ENCODE results near the gene FYCO1. TPM values are rescaled to one million over a fixed set of nuclear protein-coding genes. Genes with fewer than 3 reads are reported as not detected.

FYCO1 gene
- total and polyA plus RNA-seq, 2 of the 13 experiments (the other 11 are each of a cell fraction or from before 2014, with no cell fraction given): 2.7 to 4.2 TPM

GRCh38 chr3:45959201-45959600 lies 36.4 kb downstream of the FYCO1 start:
- peaks cover 44 to 85% of the 10 kb centered on the region in 2 experiments; a peak in 4 of 5 replicates for H3K36me3 ChIP-seq (replicated peaks in 1 of 2; ENCODE audit: control insufficient read depth in 1 of 2, insufficient read depth in 2 of 2, low read length in 2 of 2)
- ChIA-PET CTCF (ENCODE audit: low intra/inter-chr PET ratio, low total read pairs) (no interaction called here), POLR2A (no interaction called here)
- no TSS peak for BruUV-seq (replicated peaks)
- in situ Hi-C loops (cut with HindIII; ENCODE audit: extremely low pct_ligation_motif_present, low pct_unique_long_range_greater_than_20kb): no loop called here
- no peaks in the 10 kb centered on the region for H3K27me3 ChIP-seq (ENCODE audit: control insufficient read depth in 1 of 2, insufficient read depth in 2 of 2, low read length in 2 of 2)
- no peak overlapping the region for H3K27ac ChIP-seq (ENCODE audit: extremely low read length, insufficient read depth, low read length)
- WGBS (ENCODE audit: low lambda C conversion rate): 95% methylated on average over 7 of the region's 7 CpGs
- H4K20me1 ChIP-seq (ENCODE audit: insufficient read depth, low read length): no peaks in the 10 kb centered on the region; the same call in none of the 2 replicates
- H3K4me1 ChIP-seq (ENCODE audit: insufficient read depth, low read length): no peaks in the 10 kb centered on the region
- FAIRE-seq (no peak), ATAC-seq (no peak), DNase-seq (ENCODE audit: low spot score) (no peak)
- H3K9ac ChIP-seq (ENCODE audit: insufficient read depth, low read depth, low read length): no peak overlapping the region
- no peak overlapping the region for H3K4me2 ChIP-seq (ENCODE audit: low read depth, low read length)
- H3K4me3 ChIP-seq (replicated peaks in 1 of 3; ENCODE audit: insufficient read depth in 1 of 3, low read depth in 2 of 3, low read length in 3 of 3): no peak overlapping the region
- H3K79me2 ChIP-seq (ENCODE audit: insufficient read depth, low read length): no peaks in the 10 kb centered on the region
- H3K9me3 ChIP-seq (ENCODE audit: low read length): no peaks in the 10 kb centered on the region
- H2AFZ ChIP-seq (ENCODE audit: low read length): no peak overlapping the region
- intact Hi-C loops (cut with micrococcal nuclease; ENCODE audit: unreplicated experiment): no loop called here
- TF ChIP-seq HNF4G (IDR thresholded peaks at IDR 0.05; ENCODE audit: borderline replicate concordance, low read depth, low read length) (no peak), HNF4G (CRISPR knock-in tag; IDR thresholded peaks at IDR 0.05; ENCODE audit: borderline replicate concordance, low read depth) (no peak), ZNF10 (CRISPR knock-in tag; IDR thresholded peaks at IDR 0.05; ENCODE audit: borderline replicate concordance, low read depth) (no peak), ZNF878 (CRISPR knock-in tag; IDR thresholded peaks at IDR 0.05) (no peak)

GRCh38 chr3:45958321-45958791 lies 37.3 kb downstream of the FYCO1 start:
- H2AFZ ChIP-seq (ENCODE audit: low read length): no peak overlapping the region
- ChIA-PET CTCF (ENCODE audit: low intra/inter-chr PET ratio, low total read pairs) (no interaction called here), POLR2A (no interaction called here)
- WGBS (ENCODE audit: low lambda C conversion rate): 87% methylated on average over 1 of the region's 6 CpGs
- no peak overlapping the region for H3K4me3 ChIP-seq (replicated peaks in 1 of 3; ENCODE audit: insufficient read depth in 1 of 3, low read depth in 2 of 3, low read length in 3 of 3)
- in situ Hi-C loops (cut with HindIII; ENCODE audit: extremely low pct_ligation_motif_present, low pct_unique_long_range_greater_than_20kb): no loop called here
- H3K27me3 ChIP-seq (ENCODE audit: control insufficient read depth in 1 of 2, insufficient read depth in 2 of 2, low read length in 2 of 2): no peaks in the 10 kb centered on the region
- no peaks in the 10 kb centered on the region; the same call in 1 of the 2 replicates for H4K20me1 ChIP-seq (ENCODE audit: insufficient read depth, low read length)
- BruUV-seq (replicated peaks): no TSS peak
- no peak for DNase-seq (ENCODE audit: low spot score)
- intact Hi-C loops (cut with micrococcal nuclease; ENCODE audit: unreplicated experiment): no loop called here
- H3K27ac ChIP-seq (ENCODE audit: extremely low read length, insufficient read depth, low read length): no peak overlapping the region
- H3K9me3 ChIP-seq (ENCODE audit: low read length): no peaks in the 10 kb centered on the region
- no peak for FAIRE-seq
- no peaks in the 10 kb centered on the region for H3K4me1 ChIP-seq (ENCODE audit: insufficient read depth, low read length)
- H3K9ac ChIP-seq (ENCODE audit: insufficient read depth, low read depth, low read length): no peak overlapping the region
- H3K79me2 ChIP-seq (ENCODE audit: insufficient read depth, low read length): no peaks in the 10 kb centered on the region
- no peak overlapping the region for H3K4me2 ChIP-seq (ENCODE audit: low read depth, low read length)
- ATAC-seq: peak; percentile 39; the same call in 1 of the 3 replicates
- peaks cover 42 to 87% of the 10 kb centered on the region in 2 experiments; a peak in 4 of 5 replicates for H3K36me3 ChIP-seq (replicated peaks in 1 of 2; ENCODE audit: control insufficient read depth in 1 of 2, insufficient read depth in 2 of 2, low read length in 2 of 2)
- no peak for TF ChIP-seq MNT (IDR thresholded peaks at IDR 0.05)
- TF ChIP-seq HDAC6 (IDR thresholded peaks at IDR 0.05; ENCODE audit: low read depth, low read length): no peak
- no peak for TF ChIP-seq SNRNP70 (IDR thresholded peaks at IDR 0.05; ENCODE audit: low read depth, low read length)
- no peak for TF ChIP-seq U2AF2 (IDR thresholded peaks at IDR 0.05; ENCODE audit: low read depth, low read length)
- TF ChIP-seq MAFF (IDR thresholded peaks at IDR 0.05; ENCODE audit: low read depth, low read length): no peak
- TF ChIP-seq ZNF207 (IDR thresholded peaks at IDR 0.05; ENCODE audit: borderline replicate concordance): no peak
- TF ChIP-seq ZSCAN5A (CRISPR knock-in tag; IDR thresholded peaks at IDR 0.05; ENCODE audit: borderline replicate concordance): no peak
- no peak for TF ChIP-seq SAP130 (CRISPR knock-in tag; IDR thresholded peaks at IDR 0.05; ENCODE audit: low read depth)
- TF ChIP-seq MEF2D (CRISPR knock-in tag; IDR thresholded peaks at IDR 0.05): no peak
- TF ChIP-seq CREB3 (CRISPR knock-in tag; IDR thresholded peaks at IDR 0.05): no peak
- no peak for TF ChIP-seq KLF12 (CRISPR knock-in tag; IDR thresholded peaks at IDR 0.05; ENCODE audit: borderline replicate concordance)
- no peak for TF ChIP-seq CREB1 (IDR thresholded peaks at IDR 0.05)
- no peak for TF ChIP-seq CREB1 (CRISPR knock-in tag; IDR thresholded peaks at IDR 0.05)

Measured in HepG2 (cell line).